Astrocyte of the hippocampus (primary cell): ENCODE data around the gene PXMP2.

Source experiments
- DNase-seq: peaks from one replicate; pipeline ENCODE4 v3.0.0; 2011; ENCODE audit warnings: low read depth, low spot score

PXMP2 gene

GRCh38 chr12:132723015-132723763 lies 35.8 kb downstream of the PXMP2 start:
- DNase-seq: peak; percentile 61

- DNase-seq: peak; percentile 67
These were observed 36.4 kb downstream of the PXMP2 start for GRCh38 chr12:132723764-132724140.

- no peak for DNase-seq
These were observed 37.3 kb downstream of the PXMP2 start for GRCh38 chr12:132724506-132725241.

- no peak for DNase-seq
These were observed 39.0 kb downstream of the PXMP2 start for GRCh38 chr12:132726386-132726785.

GRCh38 chr12:132727091-132727794 lies 39.9 kb downstream of the PXMP2 start:
- no peak for DNase-seq

- DNase-seq: no peak
These were observed 41.1 kb downstream of the PXMP2 start for GRCh38 chr12:132728502-132728901.

- no peak for DNase-seq
These were observed 42.3 kb downstream of the PXMP2 start for GRCh38 chr12:132729541-132730320.

- DNase-seq: no peak
These were observed 43.0 kb downstream of the PXMP2 start for GRCh38 chr12:132730353-132730752.

- DNase-seq: no peak
These were observed 44.2 kb downstream of the PXMP2 start for GRCh38 chr12:132731574-132731973.

- DNase-seq: no peak
These were observed 46.8 kb downstream of the PXMP2 start for GRCh38 chr12:132734206-132734605.

- DNase-seq: no peak
These were observed 48.1 kb downstream of the PXMP2 start for GRCh38 chr12:132735496-132735895.

- DNase-seq: no peak
These were observed 49.0 kb downstream of the PXMP2 start for GRCh38 chr12:132736378-132736777.

- DNase-seq: no peak
These were observed 49.5 kb downstream of the PXMP2 start for GRCh38 chr12:132736913-132737312.

- no peak for DNase-seq
These were observed 52.4 kb downstream of the PXMP2 start for GRCh38 chr12:132739600-132740312.

GRCh38 chr12:132740313-132740646 lies 52.9 kb downstream of the PXMP2 start:
- no peak for DNase-seq

- DNase-seq: no peak
These were observed 53.3 kb downstream of the PXMP2 start for GRCh38 chr12:132740652-132741051.

- DNase-seq: no peak
These were observed 54.2 kb downstream of the PXMP2 start for GRCh38 chr12:132741620-132742019.

GRCh38 chr12:132743831-132744230 lies 56.4 kb downstream of the PXMP2 start:
- no peak for DNase-seq

- DNase-seq: no peak
These were observed 59.2 kb downstream of the PXMP2 start for GRCh38 chr12:132746613-132747012.

GRCh38 chr12:132747395-132747794 lies 60.0 kb downstream of the PXMP2 start:
- no peak for DNase-seq

GRCh38 chr12:132747896-132748295 lies 60.5 kb downstream of the PXMP2 start:
- DNase-seq: no peak
